Right ventricle myocardium superior (tissue), 1 donor: Measurements from ENCODE around the gene GALNT2. TPM values are rescaled to one million over a fixed set of nuclear protein-coding genes. Genes with fewer than 3 reads are reported as not detected.

Source experiments
- ATAC-seq: fragments of 200-7000 bp; cut with Tn5 transposase; one replicate; pipeline ENCODE4 v1.9.1; 2020; ENCODE audit warnings: mild to moderate bottlenecking; ENCODE audit not compliant: poor library complexity
- DNase-seq: peaks from one replicate; pipeline ENCODE4 v3.0.0-alpha.2; 2020
- intact Hi-C: fragments of 100-400 bp; cut with DNase I; formaldehyde crosslinking; loops from one replicate; pipeline ENCODE4 v1.11.2; 2022
- total RNA-seq: library from RNA; stranded (reverse); fragmentation: NEBNext Ultra II Directional; extraction: Animal tissue kit (Norgen Biotek cat#: 25700); gene quantifications from one replicate; pipeline ENCODE4 v1.2.1, GENCODE V29; 2021
- donor health status: DM: no; HTN: yes; CAD: no; lungs with severe emphysema.

The GALNT2 gene
- total RNA-seq, 1 donor from 2014 or later = 21.2 TPM

- intact Hi-C loops = loop anchor here (5.0 kb wide), 1 partner anchor 504 kb away; no protein-coding TSS in a partner anchor
- no peak for DNase-seq
- ATAC-seq = no peak
Measured at GRCh38 chr1:230166366-230167132, 99.5 kb downstream of the GALNT2 start.

- ATAC-seq (peak; percentile 38), DNase-seq (peak; percentile 32)
- intact Hi-C loops = loop anchor here (5.0 kb wide), 1 partner anchor 505 kb away; no protein-coding TSS in a partner anchor
Measured at GRCh38 chr1:230167419-230167852, 100.4 kb downstream of the GALNT2 start.

DNA sequence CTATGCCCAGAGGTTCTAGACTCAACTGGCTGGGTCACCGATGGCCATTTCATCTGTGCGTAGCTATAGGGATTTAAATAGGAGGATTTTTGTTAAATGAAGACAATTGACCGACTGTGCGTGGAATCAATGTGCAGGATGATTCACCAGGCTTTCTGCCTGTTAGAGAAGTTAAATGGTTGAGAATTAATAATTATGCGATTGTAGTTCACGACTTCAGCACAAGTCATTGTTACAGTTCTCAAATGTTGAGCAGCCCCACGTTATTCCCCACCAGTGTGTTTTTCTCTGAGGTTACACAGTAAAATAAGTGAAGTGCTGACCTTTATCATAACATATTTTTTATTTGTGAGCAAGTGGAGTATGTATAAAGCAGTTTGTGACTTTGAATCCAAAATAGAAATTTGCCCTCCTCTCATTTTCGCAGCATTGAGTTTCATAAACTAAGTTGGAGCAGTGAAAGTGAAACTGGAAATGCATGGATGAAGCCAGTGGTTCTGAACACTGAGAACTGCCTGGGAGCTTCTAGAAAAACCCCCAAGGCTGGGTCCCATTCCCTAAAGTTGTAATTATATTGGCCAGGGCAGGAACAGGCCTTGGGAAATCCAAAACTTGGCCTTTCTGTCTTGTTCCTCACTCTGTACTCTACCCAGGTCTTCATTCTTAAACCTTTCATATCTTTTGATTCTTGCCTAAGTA, 102.6 kb downstream of the GALNT2 start:
- ATAC-seq (peak; percentile 32), DNase-seq (no peak)
- intact Hi-C loops = loop anchor here (5.0 kb wide), 1 partner anchor 507 kb away; no protein-coding TSS in a partner anchor

DNA sequence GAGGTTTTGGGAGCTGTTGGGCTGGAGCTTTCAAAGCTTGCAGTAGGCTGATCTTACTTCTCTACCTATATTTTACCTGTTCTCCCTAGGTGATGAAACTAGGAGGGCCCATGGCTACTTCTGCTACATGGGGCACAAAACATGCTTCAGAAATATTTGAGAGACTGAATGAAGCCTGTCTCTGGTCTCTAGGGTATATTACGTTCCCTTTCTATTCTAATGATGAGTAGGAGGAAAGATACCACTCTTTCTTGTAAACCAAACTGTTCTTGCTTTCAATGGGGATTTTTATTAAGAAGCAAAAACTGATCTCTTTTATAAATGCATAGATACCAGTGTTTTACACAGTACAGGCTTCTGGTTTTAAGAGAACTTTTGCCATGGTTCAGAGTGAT, 103.1 kb downstream of the GALNT2 start:
- no peak for ATAC-seq
- no peak for DNase-seq
- intact Hi-C loops = no loop called here

DNA sequence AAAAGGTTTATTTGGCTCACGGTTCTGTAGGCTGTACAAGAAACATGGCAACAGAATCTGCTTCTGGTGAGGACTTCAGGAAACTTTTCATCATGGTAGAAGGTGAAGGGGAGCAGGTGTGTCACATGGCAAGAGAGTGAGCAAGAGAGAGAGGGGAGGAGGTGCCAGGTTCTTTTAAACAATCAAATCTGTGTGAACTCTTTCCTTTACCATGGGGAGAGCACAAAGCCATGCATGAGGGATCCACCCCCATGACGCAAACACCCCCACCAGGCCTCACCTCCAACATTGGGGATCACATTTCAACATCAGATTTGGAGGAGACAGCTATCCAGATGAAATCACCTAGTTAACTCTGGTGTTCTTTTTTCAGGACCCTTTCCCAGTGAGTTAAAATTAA, 103.6 kb downstream of the GALNT2 start:
- ATAC-seq (no peak), DNase-seq (no peak)
- intact Hi-C loops = no loop called here

DNA sequence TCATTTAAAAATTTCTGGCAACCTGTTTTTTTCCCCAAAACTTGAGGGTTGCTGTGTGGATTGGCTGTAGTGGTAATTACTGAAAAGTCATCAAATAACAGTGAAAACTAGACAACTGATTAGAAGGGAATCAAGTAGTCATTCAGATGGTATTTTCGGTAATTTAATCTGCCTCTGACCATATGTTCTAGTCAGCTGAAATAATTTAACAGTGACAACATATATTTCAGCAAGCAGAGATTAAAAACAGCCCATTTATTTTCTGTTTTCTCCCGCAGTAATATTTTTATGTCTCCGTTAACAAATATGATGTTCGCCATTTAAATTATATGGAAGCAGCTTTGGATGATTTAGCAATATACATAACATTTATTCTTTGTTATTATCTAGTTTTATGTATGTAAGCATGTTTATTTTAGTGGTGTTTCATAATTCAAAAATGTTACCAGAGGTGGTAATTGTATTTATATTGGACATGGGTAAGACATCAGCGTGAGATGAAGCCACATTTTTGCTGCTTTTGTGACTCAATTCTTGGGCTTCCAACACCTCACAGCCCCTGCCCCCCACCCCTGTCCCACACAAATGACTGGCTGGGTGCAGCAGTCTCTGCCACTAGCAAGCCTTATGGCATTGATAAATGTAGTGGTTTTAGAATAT, 104.4 kb downstream of the GALNT2 start:
- DNase-seq (no peak), ATAC-seq (no peak)
- intact Hi-C loops = no loop called here

- DNase-seq (no peak), ATAC-seq (no peak)
- intact Hi-C loops = no loop called here
Measured at GRCh38 chr1:230172016-230172537, 105.0 kb downstream of the GALNT2 start.

- DNase-seq = no peak
- intact Hi-C loops = no loop called here
- no peak for ATAC-seq
Measured at GRCh38 chr1:230173187-230173975, 106.3 kb downstream of the GALNT2 start.

DNA sequence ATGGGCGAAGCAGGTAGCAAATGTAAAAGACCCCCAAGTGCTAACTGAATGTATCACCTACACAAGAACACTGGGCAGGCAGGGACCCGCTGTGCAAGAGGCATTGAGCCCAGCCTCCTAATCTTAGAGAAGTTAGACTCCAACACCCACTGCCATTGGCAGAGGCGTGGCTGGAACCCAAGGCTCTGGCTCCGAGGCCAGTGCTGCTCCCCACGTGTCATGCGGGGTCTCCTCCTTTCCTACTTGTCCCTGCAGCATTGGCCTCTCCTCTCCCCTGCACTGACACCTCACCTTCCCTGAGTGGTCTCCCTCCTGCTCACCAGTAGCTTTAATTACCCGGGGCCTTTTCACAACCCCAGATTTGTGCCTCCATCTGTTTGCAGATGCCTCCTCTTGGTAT, 107.0 kb downstream of the GALNT2 start:
- DNase-seq (no peak), ATAC-seq (no peak)
- intact Hi-C loops = no loop called here

DNA sequence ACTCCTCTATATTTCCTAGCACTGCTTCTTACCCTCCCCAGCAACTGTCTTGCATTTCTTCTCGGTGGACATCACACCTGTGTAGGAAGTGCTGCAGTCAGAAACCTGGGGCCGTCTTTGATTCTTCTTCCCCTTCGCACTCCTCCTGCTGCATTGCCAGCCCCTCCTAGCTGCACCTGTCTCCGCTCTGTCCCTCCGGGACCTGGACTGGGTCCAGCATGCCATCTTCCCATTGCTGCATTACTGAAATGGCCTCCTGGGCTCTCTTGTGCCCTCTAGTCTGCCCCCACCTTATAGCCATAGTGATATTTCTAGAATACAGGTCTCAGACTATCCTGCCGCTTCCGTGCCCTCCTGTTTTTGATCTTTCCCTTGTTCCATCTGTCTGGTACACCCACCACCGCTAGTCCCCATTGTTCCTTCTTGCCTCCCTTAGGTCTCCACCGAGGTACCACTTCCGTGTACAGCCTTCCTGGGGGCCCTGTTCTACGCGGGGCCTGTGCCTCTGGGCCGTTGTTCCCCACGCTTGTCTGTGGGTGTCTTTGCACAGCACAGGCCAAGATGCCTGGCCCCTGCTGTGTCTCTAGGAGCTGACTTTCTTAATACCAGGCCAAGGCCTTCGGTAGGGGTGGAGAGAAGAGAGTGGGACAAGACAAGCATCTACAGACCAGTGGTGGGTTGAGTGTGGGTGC, 107.6 kb downstream of the GALNT2 start:
- intact Hi-C loops = no loop called here
- DNase-seq = no peak
- ATAC-seq = no peak

GRCh38 chr1:230175163-230175747, 108.2 kb downstream of the GALNT2 start:
- no peak for ATAC-seq
- DNase-seq = no peak
- intact Hi-C loops = no loop called here

DNA sequence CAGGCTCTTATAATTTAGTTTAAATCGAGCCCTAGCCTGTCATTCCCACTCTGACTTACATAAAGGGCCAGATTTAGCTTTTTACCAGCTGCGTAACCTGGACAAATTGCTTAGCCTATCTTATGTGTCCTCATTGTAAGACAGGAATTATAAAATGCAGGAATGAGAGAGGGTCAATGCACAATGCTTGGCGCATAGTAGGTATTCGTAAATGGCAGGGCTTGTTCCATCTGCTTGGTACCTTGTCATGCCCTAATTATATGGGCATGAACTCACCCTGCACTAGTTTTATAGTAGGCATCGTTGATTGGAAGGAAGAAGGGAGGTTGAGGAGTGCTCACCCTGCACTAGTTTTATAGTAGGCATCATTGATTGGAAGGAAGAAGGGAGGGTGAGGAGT, 108.8 kb downstream of the GALNT2 start:
- ATAC-seq (no peak), DNase-seq (no peak)
- intact Hi-C loops = no loop called here

DNA sequence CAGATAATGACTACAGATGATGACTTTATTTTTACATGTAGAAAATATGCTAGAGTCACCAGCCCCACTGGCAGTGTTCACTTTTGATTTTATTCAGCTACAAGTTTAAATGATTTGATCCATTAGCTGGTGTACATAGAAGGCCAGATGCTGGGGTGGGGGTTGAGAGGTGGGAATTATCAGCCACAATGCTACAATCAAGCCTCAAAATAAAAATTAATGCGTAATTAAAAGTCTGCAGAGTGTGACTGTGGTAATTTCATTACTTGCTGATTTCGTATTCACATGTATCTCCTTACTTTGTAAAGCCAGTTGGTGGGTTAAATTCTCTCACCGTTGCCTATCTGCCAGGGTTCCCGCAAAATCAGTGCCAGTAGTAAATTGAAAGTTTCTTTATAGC, 109.3 kb downstream of the GALNT2 start:
- intact Hi-C loops = no loop called here
- ATAC-seq = no peak

DNA sequence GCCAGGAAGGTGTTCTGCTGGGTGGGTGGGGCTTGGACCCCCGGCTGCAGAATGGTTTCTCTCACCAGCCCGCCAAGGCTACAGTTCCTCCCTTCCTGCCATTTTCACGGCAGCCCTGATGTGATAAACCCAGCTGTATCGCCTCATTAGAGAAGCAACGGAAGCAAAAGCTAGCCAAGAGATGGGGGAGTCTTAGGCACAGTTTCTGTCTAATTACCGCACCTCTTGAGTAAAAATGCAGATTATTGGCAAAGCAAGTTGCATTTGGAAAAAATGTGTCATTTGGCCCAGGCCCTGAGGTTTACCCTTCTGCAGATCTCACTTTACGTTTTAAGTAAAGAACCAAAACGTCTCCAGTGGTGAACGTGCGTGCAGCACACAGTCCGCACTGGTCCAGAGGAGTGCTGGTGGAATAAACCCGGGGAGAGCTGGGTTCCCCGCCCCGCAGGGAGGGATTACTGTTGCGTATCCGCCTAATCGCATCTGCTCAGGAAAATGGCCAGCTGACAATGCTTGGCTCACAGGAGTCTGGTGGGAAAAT, 109.9 kb downstream of the GALNT2 start:
- intact Hi-C loops = no loop called here
- peak; percentile 94 for ATAC-seq

More for the DNA sequence above, 109.3 kb downstream of the GALNT2 start:
- DNase-seq = no peak

GRCh38 chr1:230179249-230179648, 112.2 kb downstream of the GALNT2 start:
- ATAC-seq = no peak
- intact Hi-C loops = no loop called here

More for the DNA sequence above, 109.9 kb downstream of the GALNT2 start:
- DNase-seq = peak; percentile 85

GRCh38 chr1:230185076-230186001, 118.3 kb downstream of the GALNT2 start:
- DNase-seq (no peak), ATAC-seq (peak; percentile 33)
- intact Hi-C loops = no loop called here

More at GRCh38 chr1:230179249-230179648, 112.2 kb downstream of the GALNT2 start:
- no peak for DNase-seq
